ENCODE data around the gene COL4A2. TPM values are rescaled to one million over a fixed set of nuclear protein-coding genes. Genes with fewer than 3 reads are reported as not detected.

COL4A2 gene
- total RNA-seq, 1 donor from 2014 or later: 1,736 TPM

DNA sequence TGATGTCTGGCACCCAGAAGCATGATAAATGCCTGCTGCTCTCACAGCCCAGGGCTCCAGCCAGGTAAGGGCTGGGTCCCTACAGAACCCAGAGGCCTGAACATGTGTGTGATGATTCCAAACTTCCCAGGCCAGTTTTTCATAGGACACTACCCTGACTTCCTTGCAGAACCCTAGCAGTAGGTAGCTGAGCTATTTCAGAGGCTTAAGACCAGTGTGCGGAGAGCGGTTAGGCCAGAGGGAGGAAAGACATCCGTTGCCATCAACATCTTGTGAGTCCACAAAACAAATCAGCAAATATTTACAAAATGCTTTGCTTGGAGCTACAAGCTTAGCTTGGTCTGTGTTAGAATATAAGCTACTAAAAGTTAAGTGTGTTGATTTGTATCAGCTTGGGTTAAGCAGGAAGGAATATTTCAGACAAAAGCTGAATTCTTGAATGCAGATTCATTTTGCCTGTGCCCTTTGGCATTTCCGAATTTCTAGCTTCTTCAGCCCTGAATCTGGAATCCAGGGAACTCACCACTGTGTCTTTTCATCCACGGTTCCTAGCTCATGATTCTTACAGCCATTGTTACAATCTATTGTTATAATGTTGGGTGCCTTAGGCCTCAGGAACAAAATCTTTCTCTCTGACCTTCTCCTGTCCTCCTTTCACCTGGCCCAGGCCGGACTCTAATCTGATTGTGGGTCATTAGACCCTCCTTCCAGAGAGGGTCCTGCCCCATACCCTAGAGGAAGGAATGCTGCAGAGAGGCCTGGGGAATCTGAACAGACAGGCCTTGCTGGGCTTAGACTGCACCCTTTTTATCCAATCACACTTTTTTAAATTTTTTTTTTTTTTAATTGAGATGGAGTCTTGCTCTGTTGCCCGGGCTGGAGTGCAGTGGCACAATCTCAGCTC is 242.1 kb downstream of the COL4A2 start:
- DNase-seq (ENCODE audit: low read depth): no peak
- no peak overlapping the region for H3K4me3 ChIP-seq (ENCODE audit: low read depth, low read length)
- no peak for TF ChIP-seq CTCF (IDR thresholded peaks at IDR 0.05; ENCODE audit: insufficient read depth, low read length, poor library complexity, severe bottlenecking)
- H3K27me3 ChIP-seq (ENCODE audit: control insufficient read depth, insufficient read depth, low read length): no peaks in the 10 kb centered on the region
- no peaks in the 10 kb centered on the region for H3K36me3 ChIP-seq (ENCODE audit: control insufficient read depth, insufficient read depth, low read length)

- Histone ChIP-seq H3K36me3 (ENCODE audit: control insufficient read depth, insufficient read depth, low read length) (no peaks in the 10 kb centered on the region), H3K27me3 (ENCODE audit: control insufficient read depth, insufficient read depth, low read length) (no peaks in the 10 kb centered on the region), H3K4me3 (ENCODE audit: low read depth, low read length) (no peak overlapping the region)
- no peak for DNase-seq (ENCODE audit: low read depth)
- no peak for TF ChIP-seq CTCF (IDR thresholded peaks at IDR 0.05; ENCODE audit: insufficient read depth, low read length, poor library complexity, severe bottlenecking)
These were observed 242.7 kb downstream of the COL4A2 start for GRCh38 chr13:110549795-110550160.

GRCh38 chr13:110551284-110551683 is 244.2 kb downstream of the COL4A2 start:
- H3K36me3 ChIP-seq (ENCODE audit: control insufficient read depth, insufficient read depth, low read length): no peaks in the 10 kb centered on the region
- no peak for DNase-seq (ENCODE audit: low read depth)
- no peak for TF ChIP-seq CTCF (IDR thresholded peaks at IDR 0.05; ENCODE audit: insufficient read depth, low read length, poor library complexity, severe bottlenecking)
- no peak overlapping the region for H3K4me3 ChIP-seq (ENCODE audit: low read depth, low read length)
- H3K27me3 ChIP-seq (ENCODE audit: control insufficient read depth, insufficient read depth, low read length): no peaks in the 10 kb centered on the region

- no peak for DNase-seq (ENCODE audit: low read depth)
- H3K36me3 ChIP-seq (ENCODE audit: control insufficient read depth, insufficient read depth, low read length): no peaks in the 10 kb centered on the region
- H3K27me3 ChIP-seq (ENCODE audit: control insufficient read depth, insufficient read depth, low read length): no peaks in the 10 kb centered on the region
- no peak for TF ChIP-seq CTCF (IDR thresholded peaks at IDR 0.05; ENCODE audit: insufficient read depth, low read length, poor library complexity, severe bottlenecking)
- no peak overlapping the region for H3K4me3 ChIP-seq (ENCODE audit: low read depth, low read length)
These were observed 245.7 kb downstream of the COL4A2 start for GRCh38 chr13:110552767-110553166.

DNA sequence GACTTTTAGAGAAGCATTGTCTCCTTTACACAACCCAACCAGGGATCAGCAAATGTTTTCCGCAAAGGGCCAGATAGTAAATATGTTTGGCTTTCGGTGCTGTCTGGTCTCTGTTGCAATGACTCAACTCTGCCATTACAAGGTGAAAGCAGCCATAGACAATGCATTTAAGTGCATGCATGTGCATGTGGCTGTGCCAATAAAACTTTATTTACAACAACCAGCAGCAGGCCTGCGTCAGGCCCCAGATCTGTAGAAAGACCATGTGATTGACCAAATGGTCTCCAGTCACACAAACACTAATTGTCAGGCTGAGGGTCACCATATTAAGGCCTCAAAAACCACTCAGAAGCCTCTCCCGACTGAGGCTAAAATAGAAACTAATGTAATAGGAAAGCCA is 246.3 kb downstream of the COL4A2 start:
- Histone ChIP-seq H3K4me3 (ENCODE audit: low read depth, low read length) (no peak overlapping the region), H3K27me3 (ENCODE audit: control insufficient read depth, insufficient read depth, low read length) (no peaks in the 10 kb centered on the region), H3K36me3 (ENCODE audit: control insufficient read depth, insufficient read depth, low read length) (no peaks in the 10 kb centered on the region)
- DNase-seq (ENCODE audit: low read depth): no peak
- no peak for TF ChIP-seq CTCF (IDR thresholded peaks at IDR 0.05; ENCODE audit: insufficient read depth, low read length, poor library complexity, severe bottlenecking)
